H1 (cell line): ENCODE data around the gene SMLR1. TPM values are rescaled to one million over a fixed set of nuclear protein-coding genes. Genes with fewer than 3 reads are reported as not detected.

Experiments used
- CTCF ChIA-PET: fragments of 300-600 bp; sonication (Branson Sonifier 250); formaldehyde crosslinking; loops from one replicate; lab custom pipeline; 2021; ENCODE audit not compliant: partially characterized antibody; lab: Charles Lee
- POLR2A ChIA-PET: fragments of 300-600 bp; sonication (Branson Sonifier 250); formaldehyde crosslinking; loops from one replicate; lab custom pipeline; 2021; ENCODE audit warnings: inconsistent platforms; ENCODE audit not compliant: partially characterized antibody; lab: Charles Lee
- DNase-seq, 2 experiments: peaks; one replicate each; pipeline versions ENCODE4 v3.0.0 to v3.0.0-alpha.2; 2010 to 2022; ENCODE audit warnings: low spot score in 2 of 2, low read depth in 1 of 2, mixed read lengths in 1 of 2
- FAIRE-seq: peaks from 2 replicates; lab custom pipeline; 2011; peaks lifted over from hg19 to GRCh38; lab: Jason Lieb, UNC
- H2AFZ ChIP-seq: 2 replicates; pipeline ENCODE4 v1.8.1; 2012; ENCODE audit warnings: low read length, inconsistent platforms
- H2AK5ac ChIP-seq: 2 replicates; pipeline ENCODE4 v1.6.1; 2013; ENCODE audit warnings: low read depth, low read length
- H2BK120ac ChIP-seq: replicated peaks from 2 replicates; pipeline ENCODE3; 2013; ENCODE audit warnings: low read depth, low read length, inconsistent platforms
- H2BK12ac ChIP-seq: 2 replicates; pipeline ENCODE4 v1.6.1; 2013; ENCODE audit warnings: low read depth, low read length
- H2BK15ac ChIP-seq: 2 replicates; pipeline ENCODE4 v1.6.1; 2013; ENCODE audit warnings: low read length
- H2BK20ac ChIP-seq: 2 replicates; pipeline ENCODE4 v1.6.1; 2013; ENCODE audit warnings: low read length
- H2BK5ac ChIP-seq: 2 replicates; pipeline ENCODE4 v1.6.1; 2013; ENCODE audit warnings: low read depth, low read length
- H3K14ac ChIP-seq: 2 replicates; pipeline ENCODE4 v1.6.1; 2013; ENCODE audit warnings: inconsistent platforms; ENCODE audit not compliant: insufficient read length
- H3K18ac ChIP-seq: 2 replicates; pipeline ENCODE4 v1.6.1; 2013; ENCODE audit warnings: low read length; ENCODE audit errors: extremely low read depth
- H3K23ac ChIP-seq: 2 replicates; pipeline ENCODE4 v1.6.1; 2013; ENCODE audit warnings: inconsistent platforms; ENCODE audit not compliant: insufficient read length
- H3K23me2 ChIP-seq: 2 replicates; pipeline ENCODE4 v1.6.1; 2013; ENCODE audit warnings: low read depth, low read length
- H3K27ac ChIP-seq: 2 replicates; pipeline ENCODE4 v1.6.1; 2011; ENCODE audit warnings: low read depth, low read length, inconsistent platforms
- H3K27me3 ChIP-seq, 4 experiments: replicated peaks in 1 of 4; 1 replicate in 1 of 4; 2 replicates in 3 of 4; pipeline versions ENCODE4 v1.6.1 to v1.8.1; 2011 to 2013; ENCODE audit warnings: low read length in 3 of 4, mild to moderate bottlenecking in 3 of 4, inconsistent platforms in 2 of 4, mixed read lengths in 2 of 4, moderate library complexity in 1 of 4; ENCODE audit not compliant: control insufficient read depth in 3 of 4, insufficient read depth in 3 of 4; ENCODE audit errors: extremely low read depth in 1 of 4
- H3K36me3 ChIP-seq, 4 experiments: 2 replicates each; pipeline versions ENCODE4 v1.6.1 to v1.8.1; 2011 to 2013; ENCODE audit warnings: mild to moderate bottlenecking in 4 of 4, low read length in 3 of 4, moderate library complexity in 2 of 4, control low read depth in 1 of 4, inconsistent platforms in 1 of 4; ENCODE audit not compliant: insufficient read depth in 4 of 4, control insufficient read depth in 2 of 4
- H3K4ac ChIP-seq: replicated peaks from 2 replicates; pipeline ENCODE3; 2013; ENCODE audit warnings: low read length, low read depth, mixed read lengths, inconsistent platforms; ENCODE audit not compliant: insufficient read length
- H3K4me1 ChIP-seq, 4 experiments: replicated peaks in 1 of 4; 1 replicate in 1 of 4; 2 replicates in 3 of 4; pipeline versions ENCODE4 v1.6.1 to v1.8.1; 2011 to 2013; ENCODE audit warnings: low read length in 3 of 4, inconsistent platforms in 2 of 4, mixed read lengths in 1 of 4; ENCODE audit not compliant: insufficient read depth in 4 of 4, control insufficient read depth in 3 of 4
- H3K4me2 ChIP-seq, 2 experiments: 2 replicates each; pipeline versions ENCODE4 v1.6.1 to v1.8.1; 2011 to 2013; ENCODE audit warnings: low read depth in 2 of 2, low read length in 2 of 2, control low read depth in 1 of 2, inconsistent platforms in 1 of 2, mild to moderate bottlenecking in 1 of 2; ENCODE audit not compliant: insufficient read depth in 1 of 2
- H3K4me3 ChIP-seq, 4 experiments: fragments of 200-600, 300-600 bp in 1 of 4; sonication (generic), shearing (Covaris generic), sonication (Bioruptor Twin) in 1 of 4; 2 replicates each; pipeline versions ENCODE4 v1.5.1 to v1.8.1; 2011 to 2016; ENCODE audit warnings: low read length in 4 of 4, low read depth in 3 of 4, control low read depth in 2 of 4, inconsistent platforms in 2 of 4, mild to moderate bottlenecking in 2 of 4, mixed read lengths in 1 of 4, moderate library complexity in 1 of 4; ENCODE audit not compliant: insufficient read depth in 2 of 4; ENCODE audit errors: extremely low read depth in 1 of 4
- H3K56ac ChIP-seq: replicated peaks from 2 replicates; pipeline ENCODE3; 2013; ENCODE audit warnings: low read depth, mild to moderate bottlenecking, mixed read lengths, low read length, inconsistent platforms; ENCODE audit not compliant: insufficient read length
- H3K79me1 ChIP-seq: 2 replicates; pipeline ENCODE4 v1.6.1; 2013; ENCODE audit warnings: low read depth, low read length, control low read depth
- H3K79me2 ChIP-seq, 2 experiments: 2 replicates each; pipeline versions ENCODE4 v1.6.1 to v1.8.1; 2012 to 2013; ENCODE audit warnings: low read length in 2 of 2, mild to moderate bottlenecking in 2 of 2, inconsistent platforms in 1 of 2; ENCODE audit not compliant: insufficient read depth in 2 of 2, control insufficient read depth in 1 of 2
- H3K9ac ChIP-seq, 4 experiments: replicated peaks in 1 of 4; 1 replicate in 1 of 4; 2 replicates in 3 of 4; pipeline versions ENCODE4 v1.6.1 to v1.8.1; 2011 to 2013; ENCODE audit warnings: low read depth in 3 of 4, low read length in 3 of 4, control low read depth in 2 of 4, mild to moderate bottlenecking in 2 of 4, moderate library complexity in 2 of 4, inconsistent platforms in 1 of 4; ENCODE audit errors: extremely low read depth in 1 of 4
- H3K9me3 ChIP-seq, 2 experiments: 2 replicates each; pipeline versions ENCODE4 v1.6.1 to v1.8.1; 2012 to 2013; ENCODE audit warnings: mild to moderate bottlenecking in 2 of 2, moderate library complexity in 2 of 2, control low read depth in 1 of 2, inconsistent platforms in 1 of 2, low read depth in 1 of 2, low read length in 1 of 2, mixed read lengths in 1 of 2; ENCODE audit not compliant: insufficient read depth in 2 of 2
- H4K20me1 ChIP-seq, 2 experiments: replicated peaks in 1 of 2; 2 replicates each; pipeline versions ENCODE3 to v1.8.1; 2011 to 2013; ENCODE audit warnings: inconsistent platforms in 2 of 2, low read length in 2 of 2, mild to moderate bottlenecking in 1 of 2; ENCODE audit not compliant: insufficient read depth in 2 of 2, control insufficient read depth in 1 of 2
- H4K5ac ChIP-seq: 2 replicates; pipeline ENCODE4 v1.6.1; 2013; ENCODE audit warnings: low read length, low read depth, mixed read lengths, inconsistent platforms; ENCODE audit not compliant: insufficient read length
- H4K8ac ChIP-seq: 2 replicates; pipeline ENCODE4 v1.8.0; 2013; ENCODE audit warnings: mild to moderate bottlenecking, moderate library complexity, low read length, inconsistent platforms; ENCODE audit not compliant: insufficient read depth; ENCODE audit errors: extremely low read depth
- H4K91ac ChIP-seq: replicated peaks from 2 replicates; pipeline ENCODE3; 2013; ENCODE audit warnings: low read length, mixed read lengths, inconsistent platforms; ENCODE audit not compliant: insufficient read length
- POU5F1 ChIP-seq: IDR thresholded peaks from 2 replicates; pipeline ENCODE4 v1.6.1; 2011; ENCODE audit warnings: low read depth, mild to moderate bottlenecking, low read length, moderate library complexity
- SP2 ChIP-seq: IDR thresholded peaks from 2 replicates; pipeline ENCODE4 v1.6.1; 2012; ENCODE audit warnings: mild to moderate bottlenecking, low read length, inconsistent platforms
- TAF1 ChIP-seq: IDR thresholded peaks from 2 replicates; pipeline ENCODE4 v1.6.1; 2011; ENCODE audit warnings: mild to moderate bottlenecking, low read depth, low read length
- WGBS, 2 experiments: shearing (Covaris generic) in 1 of 2; methylation state at CpG; one replicate each; pipeline versions ENCODE4 v1.1.6 to v1.1.7; 2013 to 2015; ENCODE audit warnings: low lambda C conversion rate in 2 of 2, mixed read lengths in 2 of 2, inconsistent platforms in 1 of 2, low coverage in 1 of 2, missing lambda C conversion rate in 1 of 2; ENCODE audit not compliant: insufficient replicate concordance in 2 of 2, insufficient coverage in 1 of 2, insufficient read length in 1 of 2; ENCODE audit errors: extremely low coverage in 1 of 2, missing lambda C conversion rate in 1 of 2; 5-methylcytosine and 5-hydroxymethylcytosine counted together
- polyA plus RNA-seq, 7 experiments: library from polyadenylated mRNA; depleted of rRNA in 3 of 7; stranded (reverse) in 5 of 7; unstranded in 2 of 7; fragments of >200 nt in 5 of 7; fragments of 200-250 nt in 2 of 7; gene quantifications; 1 replicate in 5 of 7; 2 replicates in 1 of 7; 4 replicates in 1 of 7; pipeline versions ENCODE4 v1.2.1 to v1.2.3, GENCODE V29; 2011 to 2013; ENCODE audit warnings: missing spikeins in 2 of 7, mixed read lengths in 2 of 7
- total RNA-seq: library from RNA; stranded (reverse); fragmentation: NEBNext Ultra II Directional; extraction: Animal tissue kit (Norgen Biotek cat#: 25700); gene quantifications from 2 replicates; pipeline ENCODE4 v1.2.1, GENCODE V29; 2021

SMLR1 gene
- total and polyA plus RNA-seq, 2 of the 8 experiments (the other 6 are each of a cell fraction or from before 2014, with no cell fraction given), result not detected

- no peak overlapping the region for H2AFZ ChIP-seq
- no peaks in the 10 kb centered on the region for H3K79me2 ChIP-seq
- no peak overlapping the region for H3K4me2 ChIP-seq
- WGBS, 2 experiments, result 88% methylated on average over 5 of the region's 5 CpGs; no CpG with 5 or more reads in 1 of the 2 experiments
- peaks cover 0 to under 1% (median 0%) of the 10 kb centered on the region in 4 experiments; a peak in 1 of 7 replicates for H3K4me1 ChIP-seq
- H3K4me3 ChIP-seq, result no peak overlapping the region
- no peak overlapping the region for H2BK12ac ChIP-seq
- H3K23ac ChIP-seq, result no peak overlapping the region
- TF ChIP-seq POU5F1, result no peak
- no peak for TF ChIP-seq TAF1
- TF ChIP-seq SP2, result no peak
- no peaks in the 10 kb centered on the region for H3K23me2 ChIP-seq
- H2BK20ac ChIP-seq, result no peak overlapping the region
- no peak overlapping the region for H2AK5ac ChIP-seq
- H3K18ac ChIP-seq, result no peak overlapping the region
- no peak overlapping the region for H3K9ac ChIP-seq
- no peaks in the 10 kb centered on the region for H3K27me3 ChIP-seq
- ChIA-PET POLR2A (no interaction called here), CTCF (interaction anchor here (1.1 to 1.9 kb wide), 2 partner anchors 16 to 39 kb away, joined by 5 to 8 read pairs; no protein-coding TSS in a partner anchor)
- H3K9me3 ChIP-seq, result no peaks in the 10 kb centered on the region
- no peak overlapping the region for H2BK120ac ChIP-seq
- no peak overlapping the region for H3K4ac ChIP-seq
- FAIRE-seq, result no peak
- H3K27ac ChIP-seq, result no peak overlapping the region
- DNase-seq, result no peak
- no peak overlapping the region for H4K91ac ChIP-seq
- H2BK5ac ChIP-seq, result no peak overlapping the region
- H3K14ac ChIP-seq, result no peak overlapping the region
- H3K56ac ChIP-seq, result no peak overlapping the region
- H4K8ac ChIP-seq, result no peak overlapping the region
- H3K79me1 ChIP-seq, result no peaks in the 10 kb centered on the region
- no peak overlapping the region for H2BK15ac ChIP-seq
- H4K20me1 ChIP-seq, result no peaks in the 10 kb centered on the region
- no peak overlapping the region for H4K5ac ChIP-seq
- H3K36me3 ChIP-seq, result no peaks in the 10 kb centered on the region
Observed at GRCh38 chr6:130831607-130832006, 4.4 kb downstream of the SMLR1 start.
